ENCODE results near the gene ZNF574. TPM values are rescaled to one million over a fixed set of nuclear protein-coding genes. Genes with fewer than 3 reads are reported as not detected.

ZNF574 gene
- 8.1 and 16.1 TPM in 2 replicates for total RNA-seq

GRCh38 chr19:42075616-42076379, at the start of gene ZNF574:
Gene ZNF574, plus strand, starts transcription at chr19:42076166. Its CDS starts 2,441 bp downstream, at chr19:42078607.

GRCh38 chr19:42069619-42070351, 6.2 kb upstream of the ZNF574 start, which contains the start of gene GRIK5:
Gene GRIK5, minus strand, starts transcription at chr19:42070206. Its CDS starts 4,436 bp downstream, at chr19:42065770.

Other genes starting within 250 kb of the ZNF574 start
- not detected in 2 replicates for gene LYPD4, start 231.5 kb upstream of the ZNF574 start, total RNA-seq
- not detected in 2 replicates for gene DMRTC2, start 231.1 kb upstream of the ZNF574 start, total RNA-seq
- 1,287 and 1,298 TPM in 2 replicates for gene RPS19, start 215.9 kb upstream of the ZNF574 start, total RNA-seq
- not detected in 2 replicates for gene CD79A, start 198.9 kb upstream of the ZNF574 start, total RNA-seq
- gene ARHGEF1, start 193.0 kb upstream of the ZNF574 start, total RNA-seq, result 42.9 and 43.9 TPM in 2 replicates
- not detected in 2 replicates for gene ERFL, start 147.7 kb upstream of the ZNF574 start, total RNA-seq
- gene RABAC1, start 116.8 kb upstream of the ZNF574 start, total RNA-seq, result 141 and 157 TPM in 2 replicates
- under 0.01 TPM in 1 of 2 replicates, not detected in the other for gene ATP1A3, start 81.9 kb upstream of the ZNF574 start, total RNA-seq
- 0.06 TPM in 1 of 2 replicates, not detected in the other for gene GRIK5, start 6.0 kb upstream of the ZNF574 start, total RNA-seq
- 0.16 and 1.4 TPM in 2 replicates for gene POU2F2, start 56.3 kb downstream of the ZNF574 start, total RNA-seq
- gene DEDD2, start 141.5 kb downstream of the ZNF574 start, total RNA-seq, result 18.8 and 20.5 TPM in 2 replicates
- gene ZNF526, start 144.1 kb downstream of the ZNF574 start, total RNA-seq, result 6.0 and 11.6 TPM in 2 replicates
- 9.4 and 23.6 TPM in 2 replicates for gene GSK3A, start 166.4 kb downstream of the ZNF574 start, total RNA-seq
- gene ERF, start 179.0 kb downstream of the ZNF574 start, total RNA-seq, result 24.6 and 43.7 TPM in 2 replicates
- 16.2 and 27.6 TPM in 2 replicates for gene CIC, start 193.1 kb downstream of the ZNF574 start, total RNA-seq
- 0.32 and 0.38 TPM in 2 replicates for gene PRR19, start 226.0 kb downstream of the ZNF574 start, total RNA-seq
- 36.3 and 40.8 TPM in 2 replicates for gene PAFAH1B3, start 226.5 kb downstream of the ZNF574 start, total RNA-seq
- not detected in 2 replicates for gene TMEM145, start 237.1 kb downstream of the ZNF574 start, total RNA-seq
- gene MEGF8, start 249.5 kb downstream of the ZNF574 start, total RNA-seq, result 20.2 and 59.2 TPM in 2 replicates